ENCODE data around the gene PPID. TPM values are rescaled to one million over a fixed set of nuclear protein-coding genes. Genes with fewer than 3 reads are reported as not detected.

Gene PPID
- total and polyA plus RNA-seq, 2 of the 13 experiments (the other 11 are each of a cell fraction or from before 2014, with no cell fraction given): 15.4 to 63.4 TPM

GRCh38 chr4:158722917-158723793 lies at the start of gene PPID (continued):
- TF ChIP-seq NCOA1 (CRISPR knock-in tag; IDR thresholded peaks at IDR 0.05): peak; percentile 51; the same call in 1 of the 2 replicates
- 0 out of 2 replicates have a peak, but pooled peaks have one; percentile 26 for TF ChIP-seq ZNF644 (CRISPR knock-in tag; IDR thresholded peaks at IDR 0.05; ENCODE audit: low read depth)
- TF ChIP-seq ZNF205 (CRISPR knock-in tag; IDR thresholded peaks at IDR 0.05): peak; percentile 81; the same call in 1 of the 2 replicates
- TF ChIP-seq CCDC6 (CRISPR knock-in tag; IDR thresholded peaks at IDR 0.05): peak; percentile 71; the same call in 1 of the 2 replicates
- no peak for TF ChIP-seq PTBP1 (IDR thresholded peaks at IDR 0.05; ENCODE audit: low read depth, low read length, poor library complexity, severe bottlenecking)
- TF ChIP-seq ZNF460 (CRISPR knock-in tag; IDR thresholded peaks at IDR 0.05; ENCODE audit: borderline replicate concordance): no peak
- TF ChIP-seq ZSCAN30 (CRISPR knock-in tag; IDR thresholded peaks at IDR 0.05): no peak
- TF ChIP-seq ZNF20 (CRISPR knock-in tag; IDR thresholded peaks at IDR 0.05): no peak
- TF ChIP-seq MAFK (conservative IDR thresholded peaks at IDR 0.05 in 1 of 2, IDR thresholded peaks at IDR 0.05 in 1 of 2; ENCODE audit: low read length in 2 of 2): no peak
- TF ChIP-seq DPF2 (CRISPR knock-in tag; IDR thresholded peaks at IDR 0.05; ENCODE audit: borderline replicate concordance, low read depth): no peak
- TF ChIP-seq CHD4 (IDR thresholded peaks at IDR 0.05; ENCODE audit: borderline replicate concordance, low read length): 0 out of 2 replicates have a peak, but pooled peaks have one; percentile 43
- TF ChIP-seq CBFB (CRISPR knock-in tag; IDR thresholded peaks at IDR 0.05): peak; percentile 32; the same call in 1 of the 2 replicates
- TF ChIP-seq TOE1 (CRISPR knock-in tag; IDR thresholded peaks at IDR 0.05): no peak; the same call in 1 of the 2 replicates
- TF ChIP-seq ZNF709 (CRISPR knock-in tag; IDR thresholded peaks at IDR 0.05): peak; percentile 78
- 0 out of 2 replicates have a peak, but pooled peaks have one; percentile 31 for TF ChIP-seq CREBL2 (CRISPR knock-in tag; IDR thresholded peaks at IDR 0.05; ENCODE audit: borderline replicate concordance)
- no peak for TF ChIP-seq RFX3 (CRISPR knock-in tag; IDR thresholded peaks at IDR 0.05)
- TF ChIP-seq HDAC6 (IDR thresholded peaks at IDR 0.05; ENCODE audit: low read depth, low read length): no peak
- peak; percentile 1; the same call in 1 of the 2 replicates for TF ChIP-seq ZNF12 (CRISPR knock-in tag; IDR thresholded peaks at IDR 0.05)
- no peak for TF ChIP-seq POLR2AphosphoS2 (IDR thresholded peaks at IDR 0.05; ENCODE audit: low read depth, low read length)
- TF ChIP-seq ZBTB33 (CRISPR knock-in tag; IDR thresholded peaks at IDR 0.05): peak; percentile 29; the same call in 1 of the 2 replicates
- TF ChIP-seq TGIF2 (CRISPR knock-in tag; IDR thresholded peaks at IDR 0.05): peak; percentile 79
- TF ChIP-seq ZNF850 (CRISPR knock-in tag; conservative IDR thresholded peaks at IDR 0.05): peak; percentile 30; the same call in 1 of the 2 replicates
- 0 out of 2 replicates have a peak, but pooled peaks have one; percentile 75 for TF ChIP-seq ZSCAN20 (CRISPR knock-in tag; IDR thresholded peaks at IDR 0.05; ENCODE audit: borderline replicate concordance)

Measured in HepG2 (cell line).